Amniotic epithelial cell (primary cell): ENCODE results near the gene CIP2A.

Experiments used
- DNase-seq: peaks from one replicate; pipeline ENCODE4 v3.0.0-alpha.2; 2010; ENCODE audit warnings: low read depth

Gene CIP2A

DNA sequence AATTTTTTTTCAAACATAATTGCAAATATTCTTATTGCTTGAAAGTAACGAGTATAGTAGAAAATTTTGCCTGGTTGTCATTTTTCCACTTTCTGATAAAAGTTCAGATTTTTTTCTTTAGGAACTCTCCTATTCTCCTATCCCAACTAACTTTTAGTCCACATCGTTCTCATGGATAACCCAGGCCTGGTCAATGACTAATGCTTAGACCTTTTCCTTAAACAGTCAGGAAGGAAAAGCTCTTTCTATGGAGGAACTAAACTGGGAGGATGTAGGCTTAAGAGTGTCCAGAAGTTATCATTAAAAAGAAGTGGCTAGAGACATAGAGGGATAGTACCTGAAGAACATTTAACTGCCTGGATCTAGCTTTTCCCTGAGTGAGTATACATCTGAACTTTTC lies 26.7 kb downstream of the CIP2A start:
- no peak for DNase-seq

DNA sequence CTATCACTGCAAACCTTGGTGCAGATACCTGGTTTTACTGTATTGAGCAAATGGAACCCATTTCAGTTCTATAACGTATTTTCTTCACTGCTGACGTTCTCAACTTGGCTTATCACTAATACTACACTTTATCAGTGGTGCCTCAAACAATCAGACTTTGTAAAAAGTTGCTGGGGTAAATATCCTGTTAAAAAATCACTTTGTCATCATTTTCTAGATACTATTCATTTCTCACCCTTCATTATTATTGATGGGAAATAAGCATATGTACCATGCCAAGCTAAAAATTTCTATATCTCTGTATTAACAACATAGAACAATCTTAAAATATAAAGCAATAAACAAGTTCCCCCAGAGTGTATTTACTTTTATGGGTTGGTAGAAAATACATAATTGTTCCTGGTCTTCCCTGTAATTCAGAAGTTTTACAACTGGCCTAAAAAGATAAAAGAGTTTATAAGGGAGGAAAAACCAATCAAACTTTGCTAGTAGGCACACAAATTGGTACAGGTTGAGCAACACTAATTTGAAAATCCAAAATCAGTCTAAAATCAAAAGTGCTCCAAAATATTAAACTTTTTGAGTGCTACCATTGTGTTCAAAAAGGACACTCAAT lies 33.2 kb downstream of the CIP2A start:
- no peak for DNase-seq

DNA sequence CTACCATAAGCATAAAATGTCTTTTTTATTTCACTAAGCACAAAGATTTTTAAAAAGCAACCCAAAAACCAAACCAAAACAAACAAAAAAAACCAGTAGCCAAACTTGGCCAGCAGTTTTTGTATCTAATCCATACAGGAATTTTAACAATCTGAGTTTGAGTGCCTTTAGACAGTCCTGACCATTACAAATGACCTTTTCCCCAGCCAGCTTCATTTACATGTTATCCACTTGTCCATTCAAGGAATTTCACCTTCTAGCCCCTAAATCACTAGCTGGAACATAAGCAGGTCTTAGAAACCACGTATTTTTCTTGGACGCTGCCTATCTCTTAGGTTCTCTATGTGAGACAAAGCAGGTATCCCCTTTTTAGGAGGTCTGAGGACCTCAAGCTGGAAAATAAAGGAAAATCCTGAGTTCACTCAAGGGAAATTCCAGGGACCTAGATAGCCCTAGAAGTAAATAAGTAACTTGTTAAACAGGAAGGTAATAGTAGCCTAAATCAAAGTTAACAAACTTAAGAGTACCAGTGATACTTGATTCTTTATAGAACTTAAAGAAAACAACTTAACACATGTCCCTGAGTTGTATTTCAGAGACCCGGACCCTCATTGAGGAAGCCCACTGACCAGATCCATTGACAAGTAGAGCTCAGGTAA lies 34.2 kb downstream of the CIP2A start:
- DNase-seq, result peak; percentile 21

DNA sequence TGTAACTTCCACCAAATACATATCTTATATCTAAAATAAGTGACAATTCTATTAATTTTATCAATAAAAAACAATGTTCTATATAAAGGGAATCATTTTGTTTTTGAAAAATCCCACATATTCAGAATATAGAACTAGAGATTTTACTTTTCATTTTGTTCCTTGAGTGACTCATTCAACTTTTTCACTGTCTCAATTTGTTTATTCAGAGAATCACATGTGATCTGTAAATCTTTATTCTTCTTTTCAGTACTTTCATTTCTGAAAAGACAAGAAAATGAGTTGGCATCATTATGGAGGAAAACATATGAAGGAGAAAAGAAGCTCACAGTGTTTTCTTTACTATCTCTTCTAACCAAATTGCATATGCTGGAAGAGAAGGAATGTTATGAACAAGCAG lies 35.0 kb downstream of the CIP2A start:
- peak; percentile 11 for DNase-seq

DNA sequence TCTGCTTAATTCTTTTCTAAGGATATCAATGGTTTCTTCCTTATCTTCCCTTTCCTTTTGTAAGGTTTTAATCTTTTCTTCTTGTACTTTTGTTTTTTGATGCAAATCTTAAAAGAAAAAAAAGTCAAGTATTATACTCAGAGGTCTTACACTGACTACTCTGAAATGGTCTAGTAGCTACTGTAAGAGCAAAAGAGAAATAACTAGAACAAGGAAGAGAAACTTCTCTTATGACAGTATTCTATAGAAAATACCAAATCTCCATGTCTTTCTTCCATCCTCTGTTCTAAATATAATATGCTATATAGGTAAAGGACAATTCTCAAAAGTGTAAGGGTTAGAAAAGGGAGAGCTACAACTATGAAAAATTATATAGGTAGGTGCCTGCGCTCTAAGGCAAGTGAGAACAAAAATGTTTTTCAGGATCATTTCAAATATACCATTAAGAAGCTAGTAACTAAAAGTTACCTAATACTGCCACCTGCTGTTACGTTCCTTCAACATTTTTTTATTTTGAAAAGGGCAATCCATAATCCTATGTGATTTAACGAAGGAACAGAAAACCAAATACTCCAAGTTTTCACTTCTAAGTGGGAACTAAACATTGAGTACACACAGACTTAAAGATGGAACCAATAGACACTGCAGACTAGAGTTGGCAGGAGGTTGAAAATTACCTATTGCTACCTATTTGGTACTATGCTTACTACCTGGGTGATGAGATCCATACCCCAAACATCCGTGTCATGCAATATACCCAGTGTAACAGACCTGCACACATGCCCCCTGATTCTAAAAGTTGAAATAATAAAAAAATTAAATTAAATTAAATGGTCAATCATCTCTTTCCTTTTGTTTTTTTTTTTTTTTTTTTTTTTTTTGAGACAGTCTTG lies 36.7 kb downstream of the CIP2A start:
- peak; percentile 50 for DNase-seq

DNA sequence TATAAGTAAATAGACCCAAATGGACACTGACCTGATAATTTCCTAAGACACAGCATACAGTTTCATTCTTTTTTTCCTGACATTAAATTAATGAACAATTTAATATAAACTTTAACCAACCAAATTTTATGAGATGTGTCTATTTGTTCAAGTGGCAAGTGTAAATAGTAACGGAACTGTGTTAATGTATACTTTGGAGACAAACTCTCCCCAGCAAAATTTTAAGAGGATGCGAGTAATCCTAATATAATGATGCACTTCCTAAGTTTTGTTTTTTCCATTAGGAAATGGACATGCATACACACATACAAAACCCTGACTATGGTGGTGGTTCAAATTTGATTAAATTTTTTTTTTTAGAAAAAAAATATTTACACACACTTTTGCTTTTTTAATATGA lies 40.4 kb downstream of the CIP2A start:
- no peak for DNase-seq

DNA sequence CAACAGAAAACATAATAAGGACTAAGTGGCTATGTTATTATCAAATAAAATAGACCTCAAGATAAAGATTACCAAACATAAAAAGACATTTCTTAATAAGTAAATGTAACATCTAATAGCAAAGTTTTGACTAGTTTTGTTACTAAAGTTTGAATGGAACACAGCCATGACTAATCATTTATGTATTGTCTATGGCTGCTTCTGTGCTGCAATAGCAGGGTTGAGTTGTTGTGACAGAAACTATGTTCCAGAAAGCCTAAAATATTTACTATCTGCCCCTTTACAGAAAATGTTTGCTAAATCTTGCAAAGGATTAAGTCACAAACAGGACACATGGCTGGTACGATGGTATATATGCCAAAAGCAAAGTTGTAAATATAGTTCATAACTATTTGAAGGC lies 40.9 kb downstream of the CIP2A start:
- peak; percentile 54 for DNase-seq

DNA sequence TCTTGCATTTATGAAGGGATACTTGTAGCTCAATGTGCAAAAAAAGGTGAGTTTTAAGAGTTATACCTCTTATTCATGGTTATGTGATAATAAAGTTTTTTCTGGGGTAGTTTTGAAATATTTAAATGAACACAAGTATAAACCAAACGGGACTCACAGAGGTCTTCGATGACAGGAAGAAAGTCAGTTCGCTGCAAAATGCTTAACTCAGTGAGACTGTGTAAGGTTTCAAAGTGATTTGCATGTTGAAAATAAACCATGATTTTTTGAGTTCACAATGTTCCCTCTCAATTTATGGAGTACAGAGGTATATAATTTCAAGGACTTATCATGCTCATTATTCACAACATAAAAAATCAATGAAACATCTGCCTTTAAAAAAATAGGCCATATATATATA lies 42.5 kb downstream of the CIP2A start:
- DNase-seq, result no peak

DNA sequence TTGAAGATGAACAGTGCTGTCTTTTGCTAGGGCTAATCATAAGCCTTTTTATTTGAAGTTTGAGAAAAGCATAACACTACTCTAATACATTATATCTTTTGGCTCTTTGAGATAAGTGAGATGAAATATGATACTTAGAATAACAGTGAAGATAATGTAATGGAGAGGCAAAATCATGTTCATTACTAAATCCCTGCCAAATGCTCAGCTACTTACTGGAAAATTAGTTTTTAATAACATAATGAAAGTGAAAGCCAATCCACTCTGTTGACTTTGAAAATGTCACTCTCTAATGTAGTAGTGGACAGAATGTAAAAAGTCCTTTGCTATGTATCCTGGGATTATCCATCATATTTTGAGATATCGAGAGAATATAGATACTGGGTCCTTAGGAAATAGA lies 43.0 kb downstream of the CIP2A start:
- no peak for DNase-seq

DNA sequence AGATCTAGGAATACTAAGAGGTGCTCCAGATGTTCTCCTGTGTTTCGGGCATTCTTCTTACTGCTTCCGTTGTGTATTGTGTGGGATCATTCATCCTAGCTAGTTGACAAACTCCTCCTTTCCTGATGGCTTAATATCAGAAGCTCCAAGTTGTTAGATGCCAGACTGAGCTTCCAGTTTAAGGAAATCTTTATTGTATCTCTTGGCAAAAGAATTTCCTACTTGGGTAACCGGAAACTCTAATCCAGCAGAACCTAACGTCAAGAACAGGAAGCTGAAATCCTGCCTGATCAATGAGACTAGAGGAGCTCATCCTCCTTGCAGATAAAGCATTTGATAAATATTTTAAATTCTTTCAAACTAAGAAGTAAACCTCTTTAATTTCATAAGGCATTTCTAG lies 51.2 kb downstream of the CIP2A start:
- DNase-seq, result no peak

DNA sequence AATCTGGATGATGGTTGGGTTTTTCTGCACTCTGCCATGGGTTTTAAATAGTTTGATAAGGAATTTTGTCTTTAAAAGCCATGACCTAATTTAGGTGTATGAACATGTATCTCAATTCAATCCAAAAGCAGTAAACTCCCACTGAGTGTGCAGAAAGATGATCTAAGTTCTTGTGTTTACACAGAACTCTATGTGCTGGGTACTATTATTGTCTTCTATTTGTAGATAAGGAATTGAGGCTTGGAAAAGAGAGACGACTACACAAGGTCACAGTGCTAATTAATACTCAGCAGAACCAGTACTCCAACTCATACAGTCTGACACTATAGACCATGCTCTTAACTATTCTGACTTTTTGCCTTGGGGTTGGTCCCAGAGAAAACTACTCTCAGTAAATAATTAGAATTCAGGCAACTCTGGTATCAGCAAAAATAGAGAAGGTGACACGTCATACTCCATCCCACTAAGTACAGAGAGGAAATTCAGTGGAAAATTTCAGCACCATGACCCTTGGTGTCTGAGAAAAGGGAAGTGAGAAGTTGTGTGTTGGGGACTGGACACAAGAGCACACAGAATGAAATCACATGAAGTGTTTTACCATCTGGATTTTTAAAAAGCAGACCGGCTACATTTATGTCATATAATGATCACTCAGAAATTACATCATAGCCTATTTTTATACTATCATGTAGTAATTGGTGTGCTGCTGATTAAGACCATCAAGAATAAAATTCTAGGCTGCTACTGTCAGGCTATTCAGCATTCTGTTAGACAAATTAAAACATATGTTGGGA lies 60.6 kb downstream of the CIP2A start:
- DNase-seq, result peak; percentile 10

DNA sequence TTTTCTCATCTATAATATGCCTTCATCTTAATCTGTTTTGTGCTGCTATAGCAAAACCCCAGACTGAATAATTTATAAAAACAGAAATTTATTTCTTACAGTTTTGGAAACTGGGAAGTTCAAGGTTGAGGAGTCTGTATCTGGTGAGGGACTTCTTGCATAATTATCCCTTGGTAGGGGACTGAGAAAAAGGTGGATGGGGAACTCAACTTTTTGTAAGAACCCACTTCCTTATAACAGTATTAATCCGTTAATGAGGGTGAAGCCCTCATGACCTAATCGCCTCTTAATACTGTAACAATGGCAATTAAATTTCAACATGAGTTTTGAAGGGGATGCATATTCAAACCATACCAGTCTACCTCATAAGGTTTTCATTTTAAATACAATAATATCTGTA lies 61.4 kb downstream of the CIP2A start:
- no peak for DNase-seq

DNA sequence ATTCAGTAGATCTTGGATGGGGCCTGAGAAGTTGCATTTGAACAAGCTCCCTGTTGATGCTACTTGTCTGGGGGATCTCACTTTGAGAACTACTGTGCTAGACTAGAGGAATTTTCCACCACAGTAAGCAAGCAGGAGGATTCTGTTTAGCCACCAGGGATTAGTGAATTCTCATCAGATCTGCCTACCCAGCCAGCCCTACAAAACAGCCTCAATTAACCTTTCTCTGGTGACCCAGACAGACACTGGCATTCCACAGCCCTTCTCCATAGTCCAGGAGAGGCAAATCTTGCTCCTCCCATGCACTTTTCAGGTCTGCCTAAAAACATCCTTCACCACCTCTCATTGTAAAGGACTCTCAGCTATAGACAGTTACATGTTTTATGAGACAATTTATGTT lies 62.1 kb downstream of the CIP2A start:
- no peak for DNase-seq

DNA sequence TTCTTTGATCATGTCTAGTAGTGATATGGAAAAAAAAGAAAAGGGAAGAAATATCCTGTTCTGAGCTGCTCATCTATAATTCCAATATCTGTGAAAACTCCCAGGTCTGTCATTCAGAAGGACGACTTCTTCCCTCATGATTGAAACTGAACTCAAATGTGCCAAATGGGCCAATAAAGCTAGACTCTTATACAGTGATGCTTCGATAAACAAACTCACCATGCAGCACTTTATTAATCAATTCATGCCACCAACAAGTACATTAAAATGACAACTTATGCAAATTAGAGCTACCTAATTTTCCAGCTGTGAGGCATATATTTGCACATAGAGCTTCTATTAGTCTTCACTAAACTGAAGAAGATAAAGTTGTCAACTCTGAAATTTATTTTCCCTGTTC lies 63.3 kb downstream of the CIP2A start:
- DNase-seq, result no peak

DNA sequence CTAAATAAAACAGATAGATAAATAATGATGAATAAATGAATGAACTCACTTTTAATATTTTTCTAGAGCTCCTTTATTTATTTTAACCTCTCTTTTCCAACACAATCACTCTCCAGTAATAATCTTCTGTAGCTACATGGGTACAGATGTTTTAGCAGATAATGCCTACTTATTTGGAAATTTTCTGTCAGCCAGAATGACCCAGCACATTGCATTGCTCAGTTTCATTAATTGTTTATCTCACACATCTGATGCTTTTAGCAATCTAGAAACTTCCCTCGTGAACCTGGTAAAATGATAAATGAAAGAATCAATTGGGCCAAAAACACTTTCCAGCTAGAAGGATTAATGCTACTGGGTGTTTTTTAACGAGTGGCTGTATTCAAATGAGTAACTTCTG lies 64.0 kb downstream of the CIP2A start:
- no peak for DNase-seq

DNA sequence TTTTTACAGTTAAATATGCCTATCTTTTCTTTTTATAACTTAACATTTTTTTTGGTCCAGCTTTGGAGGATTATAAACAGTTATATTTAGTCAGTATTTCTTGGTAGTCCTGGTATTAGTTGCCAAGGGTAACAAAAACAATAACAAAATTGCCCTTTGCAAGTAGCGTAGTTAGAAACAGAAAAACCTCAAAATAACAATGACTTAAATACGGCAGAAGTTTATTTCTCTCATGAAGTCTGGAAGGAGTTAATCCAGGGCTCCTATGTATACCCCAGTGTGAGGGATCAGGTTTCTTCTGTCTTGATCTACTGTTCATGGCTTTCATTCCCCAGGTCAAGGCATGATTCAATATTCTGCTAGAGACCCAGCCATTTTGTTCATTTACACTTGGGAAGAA lies 64.7 kb downstream of the CIP2A start:
- DNase-seq, result peak; percentile 12

DNA sequence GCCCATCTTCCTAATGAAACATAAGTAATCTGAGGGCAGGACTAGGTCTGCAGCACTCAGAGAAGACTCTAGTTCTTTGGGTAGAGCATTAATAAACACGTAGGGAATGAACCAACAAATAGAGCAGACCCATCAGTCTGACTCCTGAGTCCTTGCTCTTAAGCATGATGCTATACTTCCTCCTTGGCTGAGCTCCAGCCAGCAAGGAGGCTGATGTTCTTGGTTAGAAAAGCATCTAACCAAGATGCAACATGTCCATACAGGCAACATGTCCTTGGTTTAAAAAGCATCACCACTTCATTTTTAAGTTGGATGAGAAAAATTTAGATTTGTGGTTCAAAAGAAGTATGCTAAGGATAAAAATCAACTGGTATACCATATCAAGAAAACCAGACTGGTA lies 70.3 kb downstream of the CIP2A start:
- peak; percentile 10 for DNase-seq

DNA sequence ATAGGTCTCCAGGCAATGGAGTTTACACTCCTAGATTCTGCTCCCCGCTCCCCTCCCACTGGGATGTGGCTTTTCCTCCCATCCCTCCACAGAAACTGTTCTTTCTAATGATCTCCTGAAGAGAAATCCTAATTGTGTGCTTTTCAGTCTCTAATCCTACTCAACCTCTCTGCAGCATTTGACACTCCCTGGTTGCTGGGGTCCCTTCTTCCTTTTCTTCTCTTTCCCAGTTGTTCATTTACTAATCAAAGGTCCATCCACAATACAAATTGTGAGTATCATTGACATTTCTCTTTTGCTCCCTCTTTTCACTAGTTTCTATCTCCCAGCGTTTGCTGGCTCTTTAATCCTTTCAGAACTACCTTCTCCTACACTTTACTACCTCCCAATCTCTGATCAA lies 72.4 kb downstream of the CIP2A start:
- DNase-seq, result no peak

DNA sequence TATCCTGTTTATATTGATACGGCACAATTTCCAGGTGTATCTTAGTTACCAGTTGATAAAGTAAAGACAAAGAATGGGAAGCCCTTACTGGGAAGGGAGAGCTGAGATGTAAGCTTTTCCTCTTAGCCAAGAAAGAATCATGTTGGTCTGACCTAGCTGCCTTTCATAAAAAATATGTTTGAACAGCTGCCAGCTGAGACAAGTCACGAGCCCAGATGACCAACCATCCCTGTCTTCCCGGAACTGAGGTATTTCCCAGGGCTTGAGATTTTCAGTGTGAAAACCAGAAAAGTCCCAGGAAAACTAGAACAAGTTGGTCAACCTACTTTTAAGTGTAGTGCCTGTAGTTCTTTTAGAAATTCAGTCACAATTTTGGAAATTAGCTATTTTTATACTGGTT lies 75.3 kb downstream of the CIP2A start:
- peak; percentile 44 for DNase-seq

DNA sequence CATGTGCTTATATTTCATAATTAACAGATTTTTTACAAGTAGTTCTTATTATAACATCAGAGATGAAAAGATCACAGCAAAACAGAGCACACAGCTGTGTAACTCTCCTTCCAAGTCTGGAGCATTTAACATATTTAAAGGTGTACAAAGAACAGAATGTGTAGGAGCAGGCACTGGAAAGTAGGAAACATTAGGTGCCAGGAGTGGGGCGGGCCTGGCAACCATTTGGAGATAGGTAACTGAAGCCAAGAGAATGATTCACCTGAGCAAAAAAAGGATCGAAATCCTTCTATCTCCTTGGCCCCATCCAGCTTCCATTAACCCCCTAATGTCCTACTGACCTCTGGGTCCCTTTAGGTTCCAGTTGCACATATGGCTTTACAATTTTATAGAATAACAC lies 76.6 kb downstream of the CIP2A start:
- no peak for DNase-seq

DNA sequence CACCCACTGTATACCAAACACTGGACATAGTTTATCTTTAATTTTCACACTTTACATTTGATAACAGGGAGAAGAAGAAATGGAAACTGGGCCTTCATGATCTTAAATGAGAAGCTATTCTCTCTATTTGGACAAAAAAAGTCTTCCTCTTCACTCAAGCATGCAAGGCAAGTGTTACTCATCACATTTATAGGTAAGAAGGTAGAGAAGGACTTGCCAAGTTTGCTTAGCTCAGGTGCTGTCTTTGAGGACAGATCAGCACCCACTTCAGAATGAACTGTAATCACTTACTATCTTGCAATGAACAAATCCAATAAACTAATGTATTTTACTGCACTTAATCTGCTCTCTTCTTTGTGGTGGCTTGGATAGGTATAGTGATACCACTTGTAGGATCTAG lies 77.7 kb downstream of the CIP2A start:
- DNase-seq, result no peak

DNA sequence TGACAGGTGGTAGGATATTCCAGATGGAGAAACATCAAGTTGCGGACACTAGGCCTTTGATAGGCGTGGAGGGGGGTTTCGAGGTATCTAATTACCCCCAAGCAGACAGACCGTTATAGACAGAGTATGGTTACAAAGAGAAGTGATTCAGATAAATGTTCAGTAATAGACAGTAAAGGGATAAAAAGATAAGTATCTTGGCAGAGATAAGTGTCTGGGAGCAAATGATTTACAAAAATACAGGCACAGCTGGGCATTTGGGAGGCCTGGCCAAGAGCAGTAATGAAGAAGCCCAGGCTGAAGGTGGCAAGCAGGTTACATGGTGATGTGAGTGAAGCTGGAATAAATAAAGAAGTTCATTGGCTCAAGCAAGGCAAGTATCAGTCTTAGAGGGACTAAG lies 78.2 kb downstream of the CIP2A start:
- DNase-seq, result no peak

DNA sequence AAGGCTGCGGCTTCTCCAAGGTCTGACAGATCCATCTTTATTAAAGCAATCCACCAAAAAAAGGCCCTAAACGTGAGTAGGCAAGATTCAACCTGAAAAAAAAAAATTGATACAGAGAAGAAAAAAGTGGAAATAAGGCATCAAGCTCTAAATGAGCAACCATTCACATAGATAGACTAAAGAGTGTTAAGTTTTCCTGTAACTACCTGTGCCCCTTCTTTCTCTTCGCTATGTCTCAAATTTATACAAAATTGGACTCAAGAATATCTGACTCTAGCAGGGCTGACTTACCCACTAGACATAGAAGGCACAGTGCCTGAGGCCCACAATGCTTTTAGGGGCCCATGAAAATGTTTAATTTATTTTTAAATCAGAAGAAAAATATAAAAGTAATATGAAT lies 78.7 kb downstream of the CIP2A start, which contains the start of gene MYH15:
MYH15 (minus strand) TSS at position 101 of the 400 bp plus-strand sequence; CDS start at position 35, 66 bp downstream.
- DNase-seq, result no peak
